GM20000 (cell line): ENCODE data around the gene GGACT.

Experiments used
- DNase-seq: peaks from one replicate; pipeline ENCODE4 v3.0.0; 2012; ENCODE audit warnings: low spot score
- TF ChIP-seq, protein P1 (sequence below): IDR thresholded peaks from 2 replicates; pipeline ENCODE4 v1.5.1; 2012; ENCODE audit warnings: mild to moderate bottlenecking, control low read depth; ENCODE audit errors: extremely low read depth, missing control alignments

The GGACT gene

DNA sequence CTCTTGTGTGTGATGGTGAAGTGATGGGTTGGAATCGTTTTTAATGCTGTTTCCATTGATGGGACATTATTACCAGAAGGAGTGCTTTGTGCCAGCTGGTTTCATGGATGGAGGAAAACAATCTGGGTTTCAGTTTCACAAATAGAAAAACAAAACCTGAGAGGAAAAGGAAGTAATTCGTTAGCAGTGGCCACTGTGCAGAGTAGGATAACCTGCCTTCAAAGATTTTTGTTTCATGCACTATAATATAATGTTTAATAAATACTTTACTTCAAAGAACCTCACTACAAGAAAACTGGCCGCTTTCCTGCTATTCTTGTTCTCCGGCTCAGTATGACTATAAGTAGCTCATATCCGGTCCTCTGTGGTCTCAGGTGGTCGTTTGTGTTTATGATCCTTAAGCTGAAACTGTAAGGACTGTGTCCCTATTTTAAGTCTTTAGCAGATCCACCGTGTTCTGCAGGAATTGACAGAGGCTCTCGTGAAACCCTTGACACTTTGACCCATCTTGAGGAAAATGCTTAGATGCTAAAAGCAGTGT, 104.7 kb downstream of the GGACT start:
- DNase-seq: no peak
- TF ChIP-seq, protein P1, sequence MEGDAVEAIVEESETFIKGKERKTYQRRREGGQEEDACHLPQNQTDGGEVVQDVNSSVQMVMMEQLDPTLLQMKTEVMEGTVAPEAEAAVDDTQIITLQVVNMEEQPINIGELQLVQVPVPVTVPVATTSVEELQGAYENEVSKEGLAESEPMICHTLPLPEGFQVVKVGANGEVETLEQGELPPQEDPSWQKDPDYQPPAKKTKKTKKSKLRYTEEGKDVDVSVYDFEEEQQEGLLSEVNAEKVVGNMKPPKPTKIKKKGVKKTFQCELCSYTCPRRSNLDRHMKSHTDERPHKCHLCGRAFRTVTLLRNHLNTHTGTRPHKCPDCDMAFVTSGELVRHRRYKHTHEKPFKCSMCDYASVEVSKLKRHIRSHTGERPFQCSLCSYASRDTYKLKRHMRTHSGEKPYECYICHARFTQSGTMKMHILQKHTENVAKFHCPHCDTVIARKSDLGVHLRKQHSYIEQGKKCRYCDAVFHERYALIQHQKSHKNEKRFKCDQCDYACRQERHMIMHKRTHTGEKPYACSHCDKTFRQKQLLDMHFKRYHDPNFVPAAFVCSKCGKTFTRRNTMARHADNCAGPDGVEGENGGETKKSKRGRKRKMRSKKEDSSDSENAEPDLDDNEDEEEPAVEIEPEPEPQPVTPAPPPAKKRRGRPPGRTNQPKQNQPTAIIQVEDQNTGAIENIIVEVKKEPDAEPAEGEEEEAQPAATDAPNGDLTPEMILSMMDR: no peak

- TF ChIP-seq, protein P1: no peak
- DNase-seq: no peak
Observed at GRCh38 chr13:100483139-100483538, 105.5 kb downstream of the GGACT start.

- TF ChIP-seq, protein P1: no peak
- no peak for DNase-seq
Observed at GRCh38 chr13:100480676-100481075, 107.9 kb downstream of the GGACT start.
